Uterus (tissue), 2 donors: ENCODE data around the gene GJB2.

Source experiments
- POLR2A ChIP-seq, 2 donors: fragments of 450-650 bp; IDR thresholded peaks; one replicate each; pipeline ENCODE4 v1.6.1; 2016; ENCODE audit warnings: antibody characterized with exemption in 2 of 2, mild to moderate bottlenecking in 1 of 2, moderate library complexity in 1 of 2
- TF ChIP-seq, protein P1 (sequence below), 4 experiments: fragments of 200-600 bp in 2 of 4; fragments of 450-650 bp in 2 of 4; sonication (generic) in 2 of 4; IDR thresholded peaks; one replicate each; pipeline ENCODE4 v1.5.1; 2016 to 2019; ENCODE audit warnings: antibody characterized with exemption in 4 of 4, mild to moderate bottlenecking in 2 of 4, moderate library complexity in 1 of 4

DNA sequence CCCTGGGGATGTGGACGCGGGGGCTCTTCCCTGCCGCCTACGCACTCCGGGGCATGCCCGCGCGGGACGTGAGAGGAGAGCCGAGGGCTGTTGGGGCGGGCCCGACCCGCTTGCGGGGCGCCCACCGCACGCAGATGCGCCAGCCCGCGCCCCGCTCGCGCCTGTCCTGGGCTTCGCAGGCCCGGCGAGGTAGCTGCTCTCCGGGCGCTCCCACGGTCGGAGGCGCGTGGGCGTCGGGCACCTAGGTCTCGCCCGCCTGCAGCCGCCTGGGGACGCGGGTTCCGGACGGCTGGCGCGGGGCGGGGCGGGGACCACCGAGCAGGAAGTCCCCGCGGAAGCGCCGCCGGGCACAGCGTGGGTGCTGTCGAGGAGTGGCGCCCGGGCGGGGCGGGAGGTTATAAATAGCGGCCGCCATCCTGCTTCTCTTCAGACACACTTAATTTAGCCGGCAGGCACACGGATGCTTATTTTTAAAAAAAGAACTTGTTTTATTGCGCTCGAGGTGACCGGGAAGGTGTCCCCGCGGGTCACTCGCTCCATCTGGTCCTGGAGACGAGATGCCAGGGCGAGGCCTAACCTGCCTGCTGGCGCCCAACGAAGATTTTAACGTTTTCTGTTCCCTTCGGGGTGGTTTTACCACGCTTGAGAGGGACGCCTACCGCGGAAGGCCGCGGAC lies 31.3 kb downstream of the GJB2 start:
- TF ChIP-seq, protein P1, sequence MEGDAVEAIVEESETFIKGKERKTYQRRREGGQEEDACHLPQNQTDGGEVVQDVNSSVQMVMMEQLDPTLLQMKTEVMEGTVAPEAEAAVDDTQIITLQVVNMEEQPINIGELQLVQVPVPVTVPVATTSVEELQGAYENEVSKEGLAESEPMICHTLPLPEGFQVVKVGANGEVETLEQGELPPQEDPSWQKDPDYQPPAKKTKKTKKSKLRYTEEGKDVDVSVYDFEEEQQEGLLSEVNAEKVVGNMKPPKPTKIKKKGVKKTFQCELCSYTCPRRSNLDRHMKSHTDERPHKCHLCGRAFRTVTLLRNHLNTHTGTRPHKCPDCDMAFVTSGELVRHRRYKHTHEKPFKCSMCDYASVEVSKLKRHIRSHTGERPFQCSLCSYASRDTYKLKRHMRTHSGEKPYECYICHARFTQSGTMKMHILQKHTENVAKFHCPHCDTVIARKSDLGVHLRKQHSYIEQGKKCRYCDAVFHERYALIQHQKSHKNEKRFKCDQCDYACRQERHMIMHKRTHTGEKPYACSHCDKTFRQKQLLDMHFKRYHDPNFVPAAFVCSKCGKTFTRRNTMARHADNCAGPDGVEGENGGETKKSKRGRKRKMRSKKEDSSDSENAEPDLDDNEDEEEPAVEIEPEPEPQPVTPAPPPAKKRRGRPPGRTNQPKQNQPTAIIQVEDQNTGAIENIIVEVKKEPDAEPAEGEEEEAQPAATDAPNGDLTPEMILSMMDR (IDR thresholded peaks at IDR 0.05), result no peak
- no peak for TF ChIP-seq POLR2A (IDR thresholded peaks at IDR 0.05)
